SJSA1 (cell line): ENCODE measurements around the gene PTPRM. TPM values are rescaled to one million over a fixed set of nuclear protein-coding genes. Genes with fewer than 3 reads are reported as not detected.

Experiments
- DNase-seq, 2 experiments: peaks; one replicate each; pipeline ENCODE4 v3.0.0-alpha.2; 2015 to 2020; ENCODE audit warnings: low spot score in 2 of 2, low read depth in 1 of 2
- H3K27ac ChIP-seq: fragments of 250-450 bp; sonication (Bioruptor Pico); 2 replicates; pipeline ENCODE4 v1.5.1; 2020; ENCODE audit warnings: mild to moderate bottlenecking, moderate library complexity
- H3K27me3 ChIP-seq: fragments of 250-450 bp; sonication (Bioruptor Pico); replicated peaks from 2 replicates; pipeline ENCODE4 v1.5.1; 2020; ENCODE audit warnings: mild to moderate bottlenecking, moderate library complexity
- H3K36me3 ChIP-seq: fragments of 250-450 bp; sonication (Bioruptor Pico); 2 replicates; pipeline ENCODE4 v1.5.1; 2020; ENCODE audit warnings: mild to moderate bottlenecking
- H3K4me1 ChIP-seq: fragments of 250-450 bp; sonication (Bioruptor Pico); replicated peaks from 2 replicates; pipeline ENCODE4 v1.6.1; 2021; ENCODE audit warnings: mild to moderate bottlenecking
- H3K4me3 ChIP-seq: fragments of 250-450 bp; sonication (Bioruptor Pico); 2 replicates; pipeline ENCODE4 v1.5.1; 2020; ENCODE audit warnings: mild to moderate bottlenecking
- H3K9me3 ChIP-seq: fragments of 250-450 bp; sonication (Bioruptor Pico); replicated peaks from 2 replicates; pipeline ENCODE4 v1.5.1; 2020; ENCODE audit warnings: mild to moderate bottlenecking
- total RNA-seq: library from RNA; depleted of rRNA; stranded (reverse); fragments of >200 nt; shearing (Covaris generic); gene quantifications from 2 replicates; pipeline ENCODE4 v1.2.3, GENCODE V29; 2014

Gene PTPRM
- total RNA-seq, 1 experiment from 2014 or later, result 68.3 TPM

DNA sequence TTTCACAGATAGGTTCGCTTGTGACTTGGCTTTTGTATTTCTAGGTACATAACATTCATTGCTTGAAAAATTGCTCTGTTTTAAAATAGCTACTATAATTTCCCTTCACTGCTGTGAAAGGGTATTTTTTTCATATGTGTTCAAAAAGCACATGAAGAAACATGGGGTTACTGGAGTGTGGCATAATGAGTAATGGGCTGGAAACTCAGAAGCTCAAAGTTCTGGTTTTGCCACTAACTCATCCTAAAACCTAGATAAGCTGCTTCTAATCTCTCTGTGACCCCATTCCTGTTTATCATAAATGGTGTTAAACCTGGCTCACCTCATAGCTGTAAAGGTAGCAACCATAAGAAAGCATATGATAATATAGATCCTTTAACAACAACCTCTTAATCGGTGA, 319.3 kb downstream of the PTPRM start:
- Histone ChIP-seq H3K4me3 (no peak overlapping the region), H3K27ac (no peak overlapping the region), H3K9me3 (no peaks in the 10 kb centered on the region), H3K36me3 (no peaks in the 10 kb centered on the region), H3K27me3 (no peaks in the 10 kb centered on the region), H3K4me1 (no peaks in the 10 kb centered on the region)
- DNase-seq, result no peak

DNA sequence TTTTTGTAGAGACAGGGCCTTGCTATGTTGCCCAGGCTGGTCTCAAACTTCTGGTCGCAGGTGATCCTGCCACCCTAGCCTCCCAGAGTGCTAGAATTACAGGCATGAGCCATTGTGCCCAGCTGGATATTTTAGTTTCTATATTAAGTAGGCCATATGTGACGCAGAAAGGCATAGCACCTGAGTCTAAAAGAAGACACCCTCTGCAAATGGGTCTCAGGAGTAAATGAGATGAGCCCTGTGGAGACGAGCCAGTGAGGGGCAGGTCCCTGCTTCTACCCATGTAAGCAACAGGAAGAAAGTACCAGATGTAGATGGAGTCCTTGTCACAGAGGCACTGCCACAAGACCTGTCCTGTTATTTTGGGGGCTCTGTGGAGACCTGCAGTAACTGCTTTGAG, 322.4 kb downstream of the PTPRM start:
- no peaks in the 10 kb centered on the region for H3K27me3 ChIP-seq
- H3K4me1 ChIP-seq, result no peaks in the 10 kb centered on the region
- H3K9me3 ChIP-seq, result no peaks in the 10 kb centered on the region

DNA sequence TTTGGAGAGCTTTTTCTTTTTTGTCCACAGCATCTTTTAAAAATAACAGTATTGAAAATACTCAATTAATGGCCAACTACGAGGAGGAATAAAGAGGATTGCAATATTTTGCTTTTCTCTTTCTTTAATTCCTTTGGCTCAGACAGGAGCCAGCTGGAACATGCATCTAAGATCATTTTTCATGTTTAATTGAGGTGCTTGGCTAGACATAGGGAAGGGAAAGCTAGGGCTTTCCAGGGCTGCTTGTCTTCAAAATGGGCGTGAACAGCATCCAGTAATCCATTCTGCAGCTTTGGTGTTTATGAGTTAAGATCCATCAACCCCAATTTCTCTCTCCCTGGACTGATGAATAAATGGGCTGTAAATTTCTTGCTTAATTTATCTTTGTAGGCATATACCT, 323.0 kb downstream of the PTPRM start:
- no peak overlapping the region for H3K27ac ChIP-seq
- H3K27me3 ChIP-seq, result no peaks in the 10 kb centered on the region
- H3K4me1 ChIP-seq, result no peaks in the 10 kb centered on the region
- DNase-seq, result no peak
- H3K4me3 ChIP-seq, result no peak overlapping the region
- H3K9me3 ChIP-seq, result no peaks in the 10 kb centered on the region
- no peaks in the 10 kb centered on the region for H3K36me3 ChIP-seq

More for the DNA sequence above, 322.4 kb downstream of the PTPRM start:
- no peak overlapping the region for H3K4me3 ChIP-seq
- DNase-seq, result no peak
- no peak overlapping the region for H3K27ac ChIP-seq
- H3K36me3 ChIP-seq, result no peaks in the 10 kb centered on the region

DNA sequence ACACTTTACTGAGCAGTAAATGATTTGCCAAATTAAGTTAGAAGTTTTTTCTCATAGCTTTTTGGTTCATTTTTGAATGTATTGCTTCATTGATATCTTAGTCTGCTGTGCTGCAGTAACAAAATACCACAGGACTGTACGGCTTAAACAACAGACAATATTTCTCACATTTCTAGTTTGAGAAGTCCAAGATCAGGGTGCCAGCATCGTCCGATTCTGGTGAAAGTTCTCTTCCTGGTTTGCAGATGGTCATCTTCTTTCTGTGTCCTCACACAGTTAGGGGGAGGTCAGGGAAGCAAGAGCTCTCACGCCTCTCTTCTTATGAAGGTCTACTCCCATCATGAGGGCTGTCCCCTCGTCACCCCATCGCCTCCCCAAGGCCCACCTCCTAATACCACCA, 325.4 kb downstream of the PTPRM start:
- no peaks in the 10 kb centered on the region for H3K27me3 ChIP-seq
- H3K4me3 ChIP-seq, result no peak overlapping the region
- no peak for DNase-seq
- no peaks in the 10 kb centered on the region for H3K4me1 ChIP-seq
- no peak overlapping the region for H3K27ac ChIP-seq
- no peaks in the 10 kb centered on the region for H3K36me3 ChIP-seq
- no peaks in the 10 kb centered on the region for H3K9me3 ChIP-seq

DNA sequence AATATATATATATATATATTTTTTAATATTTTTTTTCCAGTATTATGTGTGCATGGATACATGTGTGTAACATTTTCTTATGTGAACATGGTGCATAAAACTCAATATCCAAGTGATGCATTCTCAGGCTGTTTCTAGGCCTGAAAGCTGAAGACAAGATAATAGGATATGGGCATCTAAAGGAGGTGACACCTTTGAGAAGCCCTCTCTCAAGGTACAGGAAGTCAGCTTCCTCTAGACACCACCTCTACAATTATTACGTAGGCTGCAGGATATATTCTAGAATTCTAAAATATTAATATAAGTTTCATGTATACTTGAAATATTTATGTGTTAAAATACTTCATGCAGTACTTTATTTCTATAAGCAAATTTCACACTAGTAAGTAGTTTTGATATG, 327.5 kb downstream of the PTPRM start:
- Histone ChIP-seq H3K4me1 (no peaks in the 10 kb centered on the region), H3K27me3 (no peaks in the 10 kb centered on the region), H3K4me3 (no peak overlapping the region), H3K27ac (no peak overlapping the region), H3K36me3 (no peaks in the 10 kb centered on the region), H3K9me3 (no peaks in the 10 kb centered on the region)
- no peak for DNase-seq

DNA sequence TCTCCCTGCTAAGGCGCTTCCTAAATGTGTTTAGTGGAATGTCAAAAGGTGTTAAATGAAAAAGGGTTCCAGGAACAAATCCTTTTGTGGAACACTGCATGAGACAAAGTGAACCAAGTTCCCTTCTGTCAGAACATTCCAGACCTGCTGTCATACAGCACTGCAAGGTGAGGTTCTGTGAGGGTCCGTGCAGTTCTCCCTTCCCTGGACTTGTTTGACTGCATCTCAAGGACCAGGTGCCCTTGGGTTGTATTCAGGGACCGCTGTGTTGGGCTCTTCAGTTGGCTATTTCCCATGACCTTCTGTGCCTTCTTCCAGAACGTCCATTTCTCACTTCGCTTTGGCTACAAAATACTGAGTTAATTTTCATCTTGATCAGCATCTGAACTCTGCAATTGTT, 328.2 kb downstream of the PTPRM start:
- Histone ChIP-seq H3K27me3 (no peaks in the 10 kb centered on the region), H3K4me1 (no peaks in the 10 kb centered on the region), H3K36me3 (no peaks in the 10 kb centered on the region), H3K27ac (no peak overlapping the region), H3K4me3 (no peak overlapping the region), H3K9me3 (no peaks in the 10 kb centered on the region)
- DNase-seq, result no peak

DNA sequence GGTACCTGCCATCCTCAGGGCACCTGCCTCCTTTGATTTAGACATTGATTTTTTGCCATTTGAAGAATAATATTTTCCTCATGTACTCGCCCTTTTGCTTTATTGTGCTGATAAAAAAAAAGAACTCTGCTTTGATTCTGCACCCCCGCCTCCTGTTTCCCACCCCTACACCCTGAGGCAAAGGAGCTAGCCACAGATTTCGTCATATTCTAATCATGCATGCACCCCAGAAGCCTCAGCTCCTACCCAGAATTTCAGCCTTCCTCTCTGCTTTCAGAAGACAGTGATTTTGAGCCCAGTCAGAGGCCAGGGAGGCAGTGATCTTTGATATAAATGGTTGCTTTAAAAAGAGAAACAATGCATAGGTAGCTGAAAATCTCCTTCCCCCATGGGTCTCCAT, 329.0 kb downstream of the PTPRM start:
- DNase-seq, result no peak
- Histone ChIP-seq H3K9me3 (no peaks in the 10 kb centered on the region), H3K4me1 (peaks cover 3% of the 10 kb centered on the region; the same call in 1 of the 2 replicates), H3K36me3 (no peaks in the 10 kb centered on the region), H3K27me3 (no peaks in the 10 kb centered on the region), H3K4me3 (no peak overlapping the region), H3K27ac (no peak overlapping the region)

DNA sequence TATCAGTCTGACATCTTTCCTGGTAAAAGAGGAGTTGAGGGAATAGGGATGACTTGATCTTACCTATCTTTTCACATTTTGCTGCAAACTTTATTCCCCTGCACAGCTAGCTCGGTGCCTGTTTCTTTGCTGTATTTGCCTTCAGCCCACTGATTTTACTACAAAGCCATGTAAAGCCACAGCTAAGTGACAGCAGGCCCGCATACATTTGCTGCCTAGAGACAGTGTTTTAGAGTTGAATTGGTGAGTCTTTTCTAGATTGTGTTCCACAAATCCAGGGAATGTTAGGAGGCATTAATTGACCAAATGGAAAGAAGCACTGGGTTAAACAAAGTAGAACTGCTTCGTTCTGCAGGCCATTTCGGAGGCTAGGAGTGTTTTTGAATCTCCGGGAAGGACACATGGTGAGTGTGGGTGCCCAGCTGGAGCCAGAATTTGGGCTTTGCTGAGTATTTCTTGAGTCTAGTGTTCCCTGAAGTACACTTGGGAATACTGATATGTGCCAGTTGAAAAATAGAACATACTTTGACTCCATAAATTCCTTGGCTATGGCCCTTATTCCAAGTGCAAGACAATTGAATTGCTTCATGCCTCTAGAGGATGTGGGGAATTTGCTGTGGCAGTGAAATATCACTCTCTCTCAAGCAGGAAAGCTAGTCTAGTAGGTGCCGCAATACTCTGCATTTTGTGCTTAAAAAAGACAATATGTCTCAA, 329.8 kb downstream of the PTPRM start:
- Histone ChIP-seq H3K27me3 (no peaks in the 10 kb centered on the region), H3K4me1 (peaks cover 11% of the 10 kb centered on the region), H3K9me3 (no peaks in the 10 kb centered on the region), H3K4me3 (no peak overlapping the region), H3K36me3 (no peaks in the 10 kb centered on the region), H3K27ac (no peak overlapping the region)
- DNase-seq, result no peak

DNA sequence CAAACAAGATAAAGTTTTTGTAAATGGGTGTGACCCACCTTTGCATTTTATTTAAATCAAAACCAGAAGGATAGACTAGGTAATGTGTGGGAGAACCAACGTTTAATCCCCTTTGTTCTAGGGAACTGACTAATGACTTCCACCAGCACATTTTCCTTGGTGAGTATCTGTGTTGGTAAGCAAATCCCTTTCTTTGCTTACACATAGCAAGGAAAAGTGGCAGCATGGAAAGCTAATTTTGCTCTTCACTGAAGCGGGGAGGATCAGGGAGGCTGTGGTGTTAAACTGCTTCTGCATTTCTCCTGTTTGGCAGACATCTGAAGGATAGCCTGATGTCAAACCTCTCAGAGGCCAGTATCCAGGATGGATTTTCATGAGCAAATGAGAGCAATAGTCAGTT, 331.1 kb downstream of the PTPRM start:
- Histone ChIP-seq H3K27me3 (no peaks in the 10 kb centered on the region), H3K36me3 (no peaks in the 10 kb centered on the region), H3K9me3 (no peaks in the 10 kb centered on the region), H3K27ac (no peak overlapping the region), H3K4me3 (no peak overlapping the region), H3K4me1 (peaks cover 20% of the 10 kb centered on the region)
- no peak for DNase-seq

DNA sequence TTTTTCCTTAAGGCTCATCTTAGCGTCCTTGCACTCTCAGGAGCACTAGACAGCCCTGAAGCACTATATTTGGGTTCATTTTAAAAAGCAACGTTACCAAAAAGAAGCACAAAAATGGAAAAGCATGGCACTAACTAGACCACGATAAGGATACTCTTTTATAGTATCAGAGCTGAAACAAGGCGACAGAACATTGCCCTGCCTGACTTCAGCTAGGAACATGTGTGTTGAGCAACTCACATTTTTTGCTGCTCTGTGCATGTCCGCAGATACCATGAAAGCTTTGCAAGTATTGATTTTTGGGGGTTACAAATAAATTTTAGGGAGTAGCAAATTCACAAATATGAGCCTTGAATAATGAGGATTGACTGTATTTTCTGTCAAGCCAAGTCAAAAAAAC, 332.0 kb downstream of the PTPRM start:
- Histone ChIP-seq H3K4me3 (no peak overlapping the region), H3K27me3 (no peaks in the 10 kb centered on the region), H3K27ac (no peak overlapping the region), H3K4me1 (peaks cover 29% of the 10 kb centered on the region), H3K9me3 (no peaks in the 10 kb centered on the region; the same call in 1 of the 2 replicates), H3K36me3 (no peaks in the 10 kb centered on the region)
- no peak for DNase-seq

DNA sequence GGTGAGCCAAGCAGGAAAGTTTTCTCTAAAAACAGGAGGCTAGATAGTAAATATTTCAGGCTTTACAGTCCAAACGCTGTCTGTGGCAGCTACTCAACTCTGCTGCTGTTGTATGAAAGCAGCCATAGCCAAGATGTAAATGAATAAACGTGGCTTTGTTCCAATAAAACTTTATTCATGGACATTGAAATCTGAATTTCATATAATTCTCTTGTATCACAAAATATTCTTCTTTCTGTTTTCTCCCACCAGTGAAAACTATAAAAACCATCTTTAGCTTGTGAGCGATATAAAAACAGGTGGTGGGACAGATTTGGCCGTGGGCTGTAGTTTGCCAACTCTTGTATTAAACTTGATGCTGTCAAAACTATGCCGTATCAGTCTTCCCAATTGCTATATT, 333.0 kb downstream of the PTPRM start:
- H3K27me3 ChIP-seq, result no peaks in the 10 kb centered on the region
- no peak overlapping the region for H3K4me3 ChIP-seq
- H3K27ac ChIP-seq, result no peak overlapping the region

DNA sequence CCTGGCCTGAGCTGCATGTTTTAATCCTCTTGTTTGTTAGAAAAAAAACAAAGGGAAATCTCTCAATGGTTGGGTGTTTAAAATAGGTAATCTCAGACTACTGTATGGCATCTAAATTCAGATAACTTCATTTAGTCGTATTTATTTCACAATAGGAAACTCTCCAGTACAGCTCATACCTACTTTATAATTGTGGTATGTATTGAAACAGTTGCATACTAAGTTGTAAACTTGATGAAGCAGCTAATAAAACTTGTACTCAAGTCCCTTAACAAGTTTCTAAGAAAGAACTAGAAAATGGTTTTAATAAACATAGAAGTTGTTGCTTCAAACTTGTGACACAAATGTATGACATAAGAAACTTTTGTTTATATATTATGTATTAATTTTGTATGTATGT, 334.5 kb downstream of the PTPRM start:
- Histone ChIP-seq H3K9me3 (no peaks in the 10 kb centered on the region; the same call in 1 of the 2 replicates), H3K36me3 (no peaks in the 10 kb centered on the region), H3K27me3 (no peaks in the 10 kb centered on the region), H3K4me3 (no peak overlapping the region), H3K4me1 (peaks cover 51% of the 10 kb centered on the region), H3K27ac (peak overlapping the region; percentile 73)
- DNase-seq, result no peak

More for the DNA sequence above, 333.0 kb downstream of the PTPRM start:
- Histone ChIP-seq H3K36me3 (no peaks in the 10 kb centered on the region), H3K9me3 (no peaks in the 10 kb centered on the region; the same call in 1 of the 2 replicates), H3K4me1 (peaks cover 37% of the 10 kb centered on the region)
- no peak for DNase-seq

DNA sequence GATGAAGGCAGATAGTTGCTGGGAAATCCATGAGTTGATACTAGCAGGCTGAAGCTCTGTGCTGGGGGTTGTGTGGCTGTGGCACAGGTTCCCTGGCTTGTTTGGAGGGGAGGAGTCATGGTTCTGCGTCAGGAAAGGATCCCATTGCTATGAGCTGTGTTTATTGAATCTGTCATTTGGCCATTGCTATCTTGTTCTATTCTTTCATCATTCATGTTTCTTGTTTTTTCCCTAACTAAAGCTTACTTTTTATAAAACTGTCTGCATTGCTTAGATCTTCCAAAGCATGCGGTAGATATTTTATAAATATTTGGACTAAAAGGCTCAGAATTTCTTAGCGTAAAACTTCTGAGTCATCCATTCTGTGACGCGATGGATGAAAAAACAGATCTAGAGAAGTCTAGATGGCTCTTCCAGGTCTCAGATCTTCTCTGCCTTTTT, 335.3 kb downstream of the PTPRM start:
- H3K9me3 ChIP-seq, result no peaks in the 10 kb centered on the region; the same call in 1 of the 2 replicates
- H3K27me3 ChIP-seq, result no peaks in the 10 kb centered on the region
- peak overlapping the region; percentile 73 for H3K27ac ChIP-seq
- peaks cover 51% of the 10 kb centered on the region for H3K4me1 ChIP-seq
- no peak overlapping the region for H3K4me3 ChIP-seq
- peak; percentile 76 to 89 for DNase-seq
- no peaks in the 10 kb centered on the region for H3K36me3 ChIP-seq

DNA sequence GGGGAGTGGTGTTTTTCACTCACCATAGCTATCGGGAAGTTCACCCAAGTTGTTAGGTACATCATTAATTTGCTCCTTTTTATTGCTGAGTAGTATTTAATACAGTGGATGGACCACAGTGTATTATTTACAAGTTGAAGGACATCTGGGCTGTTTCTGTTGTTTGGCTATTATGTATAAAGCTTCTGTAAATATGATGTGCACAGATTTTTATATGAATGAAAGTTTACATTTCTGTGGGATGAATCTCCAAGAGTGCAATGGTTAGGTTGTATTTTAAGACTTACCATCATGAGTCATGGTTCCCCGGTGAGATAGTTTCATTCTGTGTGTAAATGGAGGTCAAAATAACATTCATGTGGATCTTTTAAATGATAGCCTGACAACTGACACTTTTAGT, 337.4 kb downstream of the PTPRM start:
- peak in 1 of 2 experiments; percentile 86 for DNase-seq
- peaks cover 51% of the 10 kb centered on the region for H3K4me1 ChIP-seq
- H3K27me3 ChIP-seq, result no peaks in the 10 kb centered on the region
- H3K36me3 ChIP-seq, result no peaks in the 10 kb centered on the region
- H3K27ac ChIP-seq, result peak overlapping the region; percentile 73
- H3K9me3 ChIP-seq, result no peaks in the 10 kb centered on the region; the same call in 1 of the 2 replicates
- H3K4me3 ChIP-seq, result no peak overlapping the region
